Measurements from ENCODE around the gene KL.

The KL gene

GRCh38 chr13:33114146-33114545, 97.9 kb downstream of the KL start:
- DNase-seq: no peak

GRCh38 chr13:33115274-33115673, 99.1 kb downstream of the KL start:
- no peak for DNase-seq
